ENCODE results near the gene OR2B2.

GRCh38 chr6:27891320-27891875, 20.8 kb downstream of the OR2B2 start:
- TF ChIP-seq CTCF (conservative IDR thresholded peaks at IDR 0.05; ENCODE audit: low read length) (no peak), EZH2phosphoT487 (IDR thresholded peaks at IDR 0.05; ENCODE audit: borderline replicate concordance) (no peak)

Measured in Loucy (cell line).